HepG2 (cell line): ENCODE data around the gene ARHGAP45. TPM values are rescaled to one million over a fixed set of nuclear protein-coding genes. Genes with fewer than 3 reads are reported as not detected.

Experiments used
- AGO2 ChIP-seq: fragments of 200-400 bp; formaldehyde crosslinking; optimal IDR thresholded peaks from 2 replicates; pipeline ENCODE3; 2017; ENCODE audit warnings: mild to moderate bottlenecking, low read depth, low read length, moderate library complexity
- CTCF ChIP-seq: sonication (generic); formaldehyde crosslinking; IDR thresholded peaks from 2 replicates; pipeline ENCODE4 v1.5.0; 2020; ENCODE audit warnings: mild to moderate bottlenecking, missing genetic modification reagents, moderate library complexity
- HNF1B ChIP-seq: sonication (generic); formaldehyde crosslinking; IDR thresholded peaks from 2 replicates; pipeline ENCODE4 v1.5.1; 2020; ENCODE audit warnings: mild to moderate bottlenecking, moderate library complexity, missing genetic modification reagents
- HNRNPL ChIP-seq: fragments of 200-400 bp; formaldehyde crosslinking; IDR thresholded peaks from 2 replicates; pipeline ENCODE4 v1.6.1; 2017; ENCODE audit warnings: mild to moderate bottlenecking, low read depth, low read length
- HNRNPLL ChIP-seq: fragments of 200-400 bp; formaldehyde crosslinking; IDR thresholded peaks from 2 replicates; pipeline ENCODE4 v1.6.1; 2017; ENCODE audit warnings: mild to moderate bottlenecking, low read depth, low read length; ENCODE audit not compliant: poor library complexity, severe bottlenecking
- HNRNPUL1 ChIP-seq: fragments of 200-400 bp; formaldehyde crosslinking; IDR thresholded peaks from 2 replicates; pipeline ENCODE4 v1.6.1; 2017; ENCODE audit warnings: low read depth, mild to moderate bottlenecking, low read length, moderate library complexity
- MLX ChIP-seq: IDR thresholded peaks from 2 replicates; pipeline ENCODE4 v1.6.1; 2016
- PLRG1 ChIP-seq: fragments of 450-650 bp; conservative IDR thresholded peaks from 2 replicates; pipeline ENCODE4 v1.6.1; 2016
- SP5 ChIP-seq: IDR thresholded peaks from 2 replicates; pipeline ENCODE4 v1.6.1; 2016; ENCODE audit warnings: low read depth, borderline replicate concordance
- STAG1 ChIP-seq: sonication (generic); formaldehyde crosslinking; IDR thresholded peaks from 2 replicates; pipeline ENCODE4 v1.4.0; 2020; ENCODE audit warnings: missing genetic modification reagents
- ZEB1 ChIP-seq: IDR thresholded peaks from 2 replicates; pipeline ENCODE4 v1.6.1; 2012; ENCODE audit warnings: mild to moderate bottlenecking, low read depth, inconsistent platforms; ENCODE audit not compliant: insufficient replicate concordance
- ZNF230 ChIP-seq: sonication (generic); formaldehyde crosslinking; IDR thresholded peaks from 2 replicates; pipeline ENCODE4 v1.4.0; 2020; ENCODE audit warnings: mild to moderate bottlenecking, missing genetic modification reagents
- ZNF317 ChIP-seq: sonication (generic); formaldehyde crosslinking; IDR thresholded peaks from 2 replicates; pipeline ENCODE4 v1.5.0; 2020; ENCODE audit warnings: mild to moderate bottlenecking, missing genetic modification reagents
- ZNF367 ChIP-seq: sonication (generic); formaldehyde crosslinking; IDR thresholded peaks from 2 replicates; pipeline ENCODE4 v1.4.0; 2020; ENCODE audit warnings: missing genetic modification reagents, borderline replicate concordance
- ZNF431 ChIP-seq: sonication (generic); formaldehyde crosslinking; IDR thresholded peaks from 2 replicates; pipeline ENCODE4 v1.9.0; 2022; ENCODE audit warnings: missing genetic modification reagents, low read depth, mild to moderate bottlenecking, borderline replicate concordance
- ZNF850 ChIP-seq: sonication (generic); formaldehyde crosslinking; conservative IDR thresholded peaks from 2 replicates; pipeline ENCODE4 v1.9.0; 2021; ENCODE audit warnings: mild to moderate bottlenecking, missing genetic modification reagents
- polyA plus RNA-seq, 8 experiments: library from polyadenylated mRNA; depleted of rRNA in 3 of 8; stranded (reverse) in 7 of 8; unstranded in 1 of 8; fragments of >200 nt; fragmentation: Illumina TruSeq in 4 of 8; extraction: Trizol in 4 of 8; gene quantifications; 2 replicates each; pipeline versions ENCODE4 v1.2.1 to v1.2.3, GENCODE V29; 2011 to 2016; ENCODE audit warnings: low read depth in 4 of 8, missing spikeins in 1 of 8, mixed read lengths in 1 of 8; ENCODE audit not compliant: insufficient read depth in 1 of 8
- total RNA-seq, 5 experiments: library from RNA; depleted of rRNA; stranded (reverse); fragments of >200 nt; fragmentation: Illumina TruSeq; extraction: Trizol; gene quantifications; 2 replicates each; pipeline ENCODE4 v1.2.3, GENCODE V29; 2016; ENCODE audit warnings: low read depth in 1 of 5
- TF ChIP-seq, protein P1 (sequence below): IDR thresholded peaks from 2 replicates; pipeline ENCODE4 v1.6.1; 2012; ENCODE audit warnings: low read length, improper control_type of control experiment
- TF ChIP-seq, protein P2 (sequence below): IDR thresholded peaks from 2 replicates; pipeline ENCODE4 v1.6.1; 2016; ENCODE audit warnings: missing compliant biosample characterization, missing genetic modification reagents, borderline replicate concordance
- TF ChIP-seq, protein P3 (sequence below): sonication (generic); formaldehyde crosslinking; IDR thresholded peaks from 2 replicates; pipeline ENCODE4 v1.4.0; 2020; ENCODE audit warnings: missing genetic modification reagents

Gene ARHGAP45
- total and polyA plus RNA-seq, 2 of the 13 experiments (the other 11 are each of a cell fraction or from before 2014, with no cell fraction given) = 0.84 to 32.0 TPM

DNA sequence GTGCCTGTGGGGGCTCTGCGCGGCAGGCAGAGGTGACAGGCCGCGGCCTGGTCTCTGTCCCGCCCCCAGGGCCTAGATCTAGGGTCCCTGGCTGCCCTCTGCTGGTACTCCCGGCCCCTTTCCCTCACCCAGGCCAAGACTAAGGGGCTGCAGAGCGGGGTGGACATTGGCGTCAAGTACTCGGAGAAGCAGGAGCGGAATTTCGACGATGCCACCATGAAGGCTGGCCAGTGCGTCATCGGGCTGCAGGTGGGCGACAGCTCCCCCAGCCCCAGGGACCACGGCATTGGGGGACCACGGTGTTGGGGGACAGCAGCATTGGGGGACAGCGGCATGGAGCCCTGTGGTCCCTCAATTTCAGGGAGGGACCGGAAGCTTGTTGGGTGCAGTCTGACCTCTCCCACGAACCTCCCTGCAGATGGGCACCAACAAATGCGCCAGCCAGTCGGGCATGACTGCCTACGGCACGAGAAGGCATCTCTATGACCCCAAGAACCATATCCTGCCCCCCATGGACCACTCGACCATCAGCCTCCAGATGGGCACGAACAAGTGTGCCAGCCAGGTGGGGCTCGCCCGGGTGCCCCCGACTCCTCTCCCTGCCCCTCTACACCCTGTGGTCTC lies 30.9 kb upstream of the ARHGAP45 start (continued):
- no peak for TF ChIP-seq HNF1B (CRISPR knock-in tag)
- TF ChIP-seq ZNF230 = no peak
- peak; percentile 35 for TF ChIP-seq AGO2
- no peak for TF ChIP-seq HNRNPLL
- no peak for TF ChIP-seq ZNF431
- no peak for TF ChIP-seq PLRG1
- 0 out of 2 replicates have a peak, but pooled peaks have one; percentile 58 for TF ChIP-seq SP5 (CRISPR knock-in tag)
- TF ChIP-seq, protein P1, sequence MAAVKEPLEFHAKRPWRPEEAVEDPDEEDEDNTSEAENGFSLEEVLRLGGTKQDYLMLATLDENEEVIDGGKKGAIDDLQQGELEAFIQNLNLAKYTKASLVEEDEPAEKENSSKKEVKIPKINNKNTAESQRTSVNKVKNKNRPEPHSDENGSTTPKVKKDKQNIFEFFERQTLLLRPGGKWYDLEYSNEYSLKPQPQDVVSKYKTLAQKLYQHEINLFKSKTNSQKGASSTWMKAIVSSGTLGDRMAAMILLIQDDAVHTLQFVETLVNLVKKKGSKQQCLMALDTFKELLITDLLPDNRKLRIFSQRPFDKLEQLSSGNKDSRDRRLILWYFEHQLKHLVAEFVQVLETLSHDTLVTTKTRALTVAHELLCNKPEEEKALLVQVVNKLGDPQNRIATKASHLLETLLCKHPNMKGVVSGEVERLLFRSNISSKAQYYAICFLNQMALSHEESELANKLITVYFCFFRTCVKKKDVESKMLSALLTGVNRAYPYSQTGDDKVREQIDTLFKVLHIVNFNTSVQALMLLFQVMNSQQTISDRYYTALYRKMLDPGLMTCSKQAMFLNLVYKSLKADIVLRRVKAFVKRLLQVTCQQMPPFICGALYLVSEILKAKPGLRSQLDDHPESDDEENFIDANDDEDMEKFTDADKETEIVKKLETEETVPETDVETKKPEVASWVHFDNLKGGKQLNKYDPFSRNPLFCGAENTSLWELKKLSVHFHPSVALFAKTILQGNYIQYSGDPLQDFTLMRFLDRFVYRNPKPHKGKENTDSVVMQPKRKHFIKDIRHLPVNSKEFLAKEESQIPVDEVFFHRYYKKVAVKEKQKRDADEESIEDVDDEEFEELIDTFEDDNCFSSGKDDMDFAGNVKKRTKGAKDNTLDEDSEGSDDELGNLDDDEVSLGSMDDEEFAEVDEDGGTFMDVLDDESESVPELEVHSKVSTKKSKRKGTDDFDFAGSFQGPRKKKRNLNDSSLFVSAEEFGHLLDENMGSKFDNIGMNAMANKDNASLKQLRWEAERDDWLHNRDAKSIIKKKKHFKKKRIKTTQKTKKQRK = no peak
- no peak for TF ChIP-seq ZNF850 (CRISPR knock-in tag)
- 0 out of 2 replicates have a peak, but pooled peaks have one; percentile 21 for TF ChIP-seq HNRNPL
- no peak for TF ChIP-seq ZNF367
- TF ChIP-seq, protein P2, sequence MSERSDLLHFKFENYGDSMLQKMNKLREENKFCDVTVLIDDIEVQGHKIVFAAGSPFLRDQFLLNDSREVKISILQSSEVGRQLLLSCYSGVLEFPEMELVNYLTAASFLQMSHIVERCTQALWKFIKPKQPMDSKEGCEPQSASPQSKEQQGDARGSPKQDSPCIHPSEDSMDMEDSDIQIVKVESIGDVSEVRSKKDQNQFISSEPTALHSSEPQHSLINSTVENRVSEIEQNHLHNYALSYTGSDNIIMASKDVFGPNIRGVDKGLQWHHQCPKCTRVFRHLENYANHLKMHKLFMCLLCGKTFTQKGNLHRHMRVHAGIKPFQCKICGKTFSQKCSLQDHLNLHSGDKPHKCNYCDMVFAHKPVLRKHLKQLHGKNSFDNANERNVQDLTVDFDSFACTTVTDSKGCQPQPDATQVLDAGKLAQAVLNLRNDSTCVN (CRISPR knock-in tag) = no peak
- no peak for TF ChIP-seq MLX (CRISPR knock-in tag)
- TF ChIP-seq ZNF317 (CRISPR knock-in tag) = no peak
- TF ChIP-seq CTCF = peak; percentile 48
- TF ChIP-seq, protein P3, sequence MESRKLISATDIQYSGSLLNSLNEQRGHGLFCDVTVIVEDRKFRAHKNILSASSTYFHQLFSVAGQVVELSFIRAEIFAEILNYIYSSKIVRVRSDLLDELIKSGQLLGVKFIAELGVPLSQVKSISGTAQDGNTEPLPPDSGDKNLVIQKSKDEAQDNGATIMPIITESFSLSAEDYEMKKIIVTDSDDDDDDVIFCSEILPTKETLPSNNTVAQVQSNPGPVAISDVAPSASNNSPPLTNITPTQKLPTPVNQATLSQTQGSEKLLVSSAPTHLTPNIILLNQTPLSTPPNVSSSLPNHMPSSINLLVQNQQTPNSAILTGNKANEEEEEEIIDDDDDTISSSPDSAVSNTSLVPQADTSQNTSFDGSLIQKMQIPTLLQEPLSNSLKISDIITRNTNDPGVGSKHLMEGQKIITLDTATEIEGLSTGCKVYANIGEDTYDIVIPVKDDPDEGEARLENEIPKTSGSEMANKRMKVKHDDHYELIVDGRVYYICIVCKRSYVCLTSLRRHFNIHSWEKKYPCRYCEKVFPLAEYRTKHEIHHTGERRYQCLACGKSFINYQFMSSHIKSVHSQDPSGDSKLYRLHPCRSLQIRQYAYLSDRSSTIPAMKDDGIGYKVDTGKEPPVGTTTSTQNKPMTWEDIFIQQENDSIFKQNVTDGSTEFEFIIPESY (CRISPR knock-in tag) = peak; percentile 87
- peak; percentile 22; the same call in 1 of the 2 replicates for TF ChIP-seq STAG1 (CRISPR knock-in tag)
- TF ChIP-seq HNRNPUL1 = no peak
- no peak for TF ChIP-seq ZEB1
